HCT116 (cell line): ENCODE results near the gene TENM4. TPM values are rescaled to one million over a fixed set of nuclear protein-coding genes. Genes with fewer than 3 reads are reported as not detected.

Experiments used
- ATAC-seq: fragments of 200-7000 bp; cut with Tn5 transposase; 2 replicates; pipeline ENCODE4 v1.9.1; 2020; ENCODE audit warnings: mild to moderate bottlenecking, moderate library complexity
- BruUV-seq: library from RNA; stranded (reverse); fragments of 400-500 nt; replicated peaks from 2 replicates; lab custom pipeline; 2021; lab: Mats Ljungman, UMichigan
- CTCF ChIA-PET: fragments of 300-600 bp; sonication (Branson Sonifier 250); formaldehyde crosslinking; loops from one replicate; lab custom pipeline; 2021; ENCODE audit warnings: antibody characterized with exemption; lab: Charles Lee
- POLR2A ChIA-PET: fragments of 300-600, 350-600 bp; sonication (Branson Sonifier 250); formaldehyde crosslinking; loops from one replicate; lab custom pipeline; 2021; ENCODE audit warnings: antibody characterized with exemption; lab: Charles Lee
- RAD21 ChIA-PET, 2 experiments: fragments of 300-600 bp; sonication (Branson Sonifier 250); formaldehyde crosslinking; loops; one replicate each; lab custom pipeline; 2023; ENCODE audit warnings: low total read pairs in 2 of 2; ENCODE audit not compliant: uncharacterized antibody in 2 of 2, unreplicated experiment in 2 of 2, low non-redundant PET in 1 of 2; lab: Charles Lee
- DNase-seq: peaks from one replicate; pipeline ENCODE4 v3.0.0-alpha.2; 2010; ENCODE audit warnings: low read depth, low spot score
- H2AFZ ChIP-seq: fragments of 200-600 bp; shearing (Covaris generic), sonication (generic); 2 replicates; pipeline ENCODE4 v1.6.1; 2017; ENCODE audit warnings: low read depth, mixed run types, mixed read lengths, antibody characterized with exemption, low read length; ENCODE audit not compliant: poor library complexity, severe bottlenecking
- H3K27ac ChIP-seq: 2 replicates; pipeline ENCODE4 v1.5.1; 2012; ENCODE audit warnings: low read depth, low read length
- H3K27me3 ChIP-seq: fragments of 200-600 bp; sonication (generic); 2 replicates; pipeline ENCODE4 v1.6.1; 2016; ENCODE audit warnings: mixed run types, low read length, mixed read lengths; ENCODE audit not compliant: insufficient read depth
- H3K36me3 ChIP-seq, 2 experiments: fragments of 200-500 bp in 1 of 2; fragments of 200-600 bp in 1 of 2; sonication (Bioruptor generic) in 1 of 2; sonication (generic) in 1 of 2; 2 replicates each; pipeline versions ENCODE4 v1.5.1 to v1.6.1; 2014 to 2016; ENCODE audit warnings: low read length in 2 of 2, inconsistent platforms in 1 of 2, mixed read lengths in 1 of 2, mixed run types in 1 of 2; ENCODE audit not compliant: insufficient read depth in 2 of 2, control insufficient read depth in 1 of 2
- H3K4me1 ChIP-seq, 2 experiments: fragments of 200-600 bp in 1 of 2; sonication (generic) in 1 of 2; 2 replicates each; pipeline versions ENCODE4 v1.5.1 to v1.6.1; 2012 to 2017; ENCODE audit warnings: low read length in 2 of 2, inconsistent platforms in 1 of 2, mild to moderate bottlenecking in 1 of 2, mixed read lengths in 1 of 2, mixed run types in 1 of 2, moderate library complexity in 1 of 2; ENCODE audit not compliant: insufficient read depth in 2 of 2, control insufficient read depth in 1 of 2
- H3K4me2 ChIP-seq: fragments of 200-600 bp; sonication (generic); 2 replicates; pipeline ENCODE4 v1.6.1; 2017; ENCODE audit warnings: mixed run types, low read length, mixed read lengths
- H3K4me3 ChIP-seq, 2 experiments: fragments of 200-600 bp in 1 of 2; sonication (generic) in 1 of 2; replicated peaks in 1 of 2; 2 replicates each; pipeline ENCODE4 v1.5.1; 2011 to 2016; ENCODE audit warnings: low read length in 2 of 2, control low read depth in 1 of 2, low read depth in 1 of 2, mild to moderate bottlenecking in 1 of 2, mixed read lengths in 1 of 2, mixed run types in 1 of 2
- H3K79me2 ChIP-seq: fragments of 200-600 bp; sonication (generic); 2 replicates; pipeline ENCODE4 v1.6.1; 2017; ENCODE audit warnings: mild to moderate bottlenecking, mixed run types, low read length, moderate library complexity, mixed read lengths; ENCODE audit not compliant: insufficient read depth
- H3K9ac ChIP-seq: fragments of 200-600 bp; sonication (generic); 2 replicates; pipeline ENCODE4 v1.6.1; 2016; ENCODE audit warnings: low read length, mixed read lengths
- H3K9me2 ChIP-seq: fragments of 200-600 bp; sonication (generic), shearing (Covaris generic); 2 replicates; pipeline ENCODE4 v1.6.1; 2017; ENCODE audit warnings: mixed run types, mild to moderate bottlenecking, moderate library complexity; ENCODE audit not compliant: insufficient read depth
- H3K9me3 ChIP-seq, 2 experiments: fragments of 200-500 bp in 1 of 2; fragments of 200-600 bp in 1 of 2; sonication (Bioruptor generic) in 1 of 2; sonication (generic) in 1 of 2; 2 replicates each; pipeline ENCODE4 v1.6.1; 2014 to 2017; ENCODE audit warnings: low read length in 2 of 2, mixed read lengths in 2 of 2, inconsistent platforms in 1 of 2, low read depth in 1 of 2, mild to moderate bottlenecking in 1 of 2, mixed run types in 1 of 2, moderate library complexity in 1 of 2; ENCODE audit not compliant: control insufficient read depth in 1 of 2, insufficient read depth in 1 of 2
- H4K20me1 ChIP-seq: fragments of 200-600 bp; sonication (generic), shearing (Covaris generic); 2 replicates; pipeline ENCODE4 v1.6.1; 2017; ENCODE audit warnings: mixed run types, mild to moderate bottlenecking, moderate library complexity; ENCODE audit not compliant: insufficient read depth
- CEBPB ChIP-seq: IDR thresholded peaks from 2 replicates; pipeline ENCODE4 v1.6.1; 2012; ENCODE audit warnings: low read depth
- EGR1 ChIP-seq: IDR thresholded peaks from 2 replicates; pipeline ENCODE4 v1.6.1; 2012; ENCODE audit warnings: low read depth
- EZH2 ChIP-seq: fragments of 200-600 bp; sonication (generic); IDR thresholded peaks from 2 replicates; pipeline ENCODE4 v1.6.1; 2017; ENCODE audit warnings: antibody characterized with exemption, mixed run types
- FOSL1 ChIP-seq: IDR thresholded peaks from 2 replicates; pipeline ENCODE4 v1.6.1; 2012; ENCODE audit warnings: low read depth
- POLR2AphosphoS5 ChIP-seq: IDR thresholded peaks from 2 replicates; pipeline ENCODE4 v1.6.1; 2011; ENCODE audit warnings: mild to moderate bottlenecking, low read depth, low read length, moderate library complexity
- SP1 ChIP-seq: IDR thresholded peaks from 2 replicates; pipeline ENCODE4 v1.6.1; 2012; ENCODE audit warnings: low read depth
- SRF ChIP-seq: IDR thresholded peaks from 2 replicates; pipeline ENCODE4 v1.6.1; 2012; ENCODE audit warnings: low read depth
- intact Hi-C: fragments of 100-400 bp; cut with micrococcal nuclease; formaldehyde crosslinking; loops from 2 replicates; pipeline ENCODE4 v1.10.0; 2022
- total RNA-seq: library from RNA; stranded (reverse); gene quantifications from one replicate; pipeline ENCODE4 v1.2.1, GENCODE V29; 2021; ENCODE audit not compliant: unreplicated experiment
- TF ChIP-seq, protein P1 (sequence below): IDR thresholded peaks from 2 replicates; pipeline ENCODE4 v1.6.1; 2012
- TF ChIP-seq, protein P2 (sequence below): IDR thresholded peaks from 2 replicates; pipeline ENCODE4 v1.6.1; 2012; ENCODE audit warnings: low read depth

Gene TENM4
- total RNA-seq, 1 experiment from 2014 or later = 0.05 TPM

DNA sequence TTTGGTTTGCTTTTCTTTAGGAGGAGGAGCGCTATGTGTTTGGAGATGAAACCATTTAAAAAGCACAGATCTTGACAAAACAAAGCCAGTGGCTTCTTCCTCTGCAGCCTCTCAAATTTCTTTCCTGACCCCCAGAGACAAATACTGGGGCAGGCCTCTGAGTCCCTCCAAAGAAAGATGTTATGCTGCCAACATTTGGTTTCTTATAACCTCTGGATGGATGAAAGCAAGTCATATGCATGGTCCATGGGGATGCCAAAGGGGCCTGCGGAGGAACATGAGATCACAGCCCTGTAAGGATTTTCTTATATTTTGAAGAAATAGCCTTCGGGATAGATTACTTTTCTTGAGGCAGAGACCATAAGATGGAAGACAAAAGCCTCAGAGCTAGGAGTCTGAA, 179.1 kb downstream of the TENM4 start:
- Histone ChIP-seq H4K20me1 (no peaks in the 10 kb centered on the region), H3K9ac (no peak overlapping the region), H2AFZ (no peak overlapping the region), H3K4me3 (no peak overlapping the region), H3K79me2 (no peaks in the 10 kb centered on the region), H3K27ac (no peak overlapping the region), H3K36me3 (no peaks in the 10 kb centered on the region), H3K27me3 (0 out of 2 replicates have a peak, but pooled peaks cover 15% of the 10 kb centered on the region), H3K9me2 (no peaks in the 10 kb centered on the region), H3K9me3 (no peaks in the 10 kb centered on the region), H3K4me1 (no peaks in the 10 kb centered on the region), H3K4me2 (no peak overlapping the region)
- no peak for DNase-seq
- intact Hi-C loops = no loop called here
- ChIA-PET CTCF (no interaction called here), RAD21 (no interaction called here), POLR2A (no interaction called here)
- no peak for TF ChIP-seq EZH2
- no peak for TF ChIP-seq SP1
- no peak for TF ChIP-seq EGR1
- TF ChIP-seq, protein P1, sequence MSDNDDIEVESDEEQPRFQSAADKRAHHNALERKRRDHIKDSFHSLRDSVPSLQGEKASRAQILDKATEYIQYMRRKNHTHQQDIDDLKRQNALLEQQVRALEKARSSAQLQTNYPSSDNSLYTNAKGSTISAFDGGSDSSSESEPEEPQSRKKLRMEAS = no peak
- TF ChIP-seq POLR2AphosphoS5 = no peak
- TF ChIP-seq SRF = no peak
- TF ChIP-seq FOSL1 = no peak
- no peak for TF ChIP-seq CEBPB
- TF ChIP-seq, protein P2, sequence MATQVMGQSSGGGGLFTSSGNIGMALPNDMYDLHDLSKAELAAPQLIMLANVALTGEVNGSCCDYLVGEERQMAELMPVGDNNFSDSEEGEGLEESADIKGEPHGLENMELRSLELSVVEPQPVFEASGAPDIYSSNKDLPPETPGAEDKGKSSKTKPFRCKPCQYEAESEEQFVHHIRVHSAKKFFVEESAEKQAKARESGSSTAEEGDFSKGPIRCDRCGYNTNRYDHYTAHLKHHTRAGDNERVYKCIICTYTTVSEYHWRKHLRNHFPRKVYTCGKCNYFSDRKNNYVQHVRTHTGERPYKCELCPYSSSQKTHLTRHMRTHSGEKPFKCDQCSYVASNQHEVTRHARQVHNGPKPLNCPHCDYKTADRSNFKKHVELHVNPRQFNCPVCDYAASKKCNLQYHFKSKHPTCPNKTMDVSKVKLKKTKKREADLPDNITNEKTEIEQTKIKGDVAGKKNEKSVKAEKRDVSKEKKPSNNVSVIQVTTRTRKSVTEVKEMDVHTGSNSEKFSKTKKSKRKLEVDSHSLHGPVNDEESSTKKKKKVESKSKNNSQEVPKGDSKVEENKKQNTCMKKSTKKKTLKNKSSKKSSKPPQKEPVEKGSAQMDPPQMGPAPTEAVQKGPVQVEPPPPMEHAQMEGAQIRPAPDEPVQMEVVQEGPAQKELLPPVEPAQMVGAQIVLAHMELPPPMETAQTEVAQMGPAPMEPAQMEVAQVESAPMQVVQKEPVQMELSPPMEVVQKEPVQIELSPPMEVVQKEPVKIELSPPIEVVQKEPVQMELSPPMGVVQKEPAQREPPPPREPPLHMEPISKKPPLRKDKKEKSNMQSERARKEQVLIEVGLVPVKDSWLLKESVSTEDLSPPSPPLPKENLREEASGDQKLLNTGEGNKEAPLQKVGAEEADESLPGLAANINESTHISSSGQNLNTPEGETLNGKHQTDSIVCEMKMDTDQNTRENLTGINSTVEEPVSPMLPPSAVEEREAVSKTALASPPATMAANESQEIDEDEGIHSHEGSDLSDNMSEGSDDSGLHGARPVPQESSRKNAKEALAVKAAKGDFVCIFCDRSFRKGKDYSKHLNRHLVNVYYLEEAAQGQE = no peak
- ATAC-seq = no peak
- BruUV-seq = no TSS peak
